H9 (cell line): ENCODE measurements around the gene FOXO1. TPM values are rescaled to one million over a fixed set of nuclear protein-coding genes. Genes with fewer than 3 reads are reported as not detected.
A peak's percentile ranks its signal among the peaks of the same experiment; 100 is the strongest.

Source experiments
- DNase-seq: peaks from one replicate; pipeline ENCODE4 v3.0.0-alpha.2; 2017
- H2AFZ ChIP-seq: one replicate; pipeline ENCODE4 v1.6.1; 2013; ENCODE audit warnings: mild to moderate bottlenecking, low read length, control low read depth, moderate library complexity
- H2AK5ac ChIP-seq: 2 replicates; pipeline ENCODE4 v1.6.1; 2013; ENCODE audit warnings: low read length, control low read depth, mixed read lengths; ENCODE audit not compliant: insufficient read length
- H2BK120ac ChIP-seq: one replicate; pipeline ENCODE4 v1.6.1; 2013; ENCODE audit warnings: low read depth, mild to moderate bottlenecking, low read length, control low read depth, inconsistent platforms; ENCODE audit not compliant: poor library complexity, severe bottlenecking
- H2BK12ac ChIP-seq: 2 replicates; pipeline ENCODE4 v1.6.1; 2013; ENCODE audit warnings: low read length, control low read depth, mixed read lengths, low read depth; ENCODE audit not compliant: insufficient read length
- H2BK15ac ChIP-seq: 2 replicates; pipeline ENCODE4 v1.6.1; 2013; ENCODE audit warnings: low read depth, low read length, control low read depth
- H2BK20ac ChIP-seq: one replicate; pipeline ENCODE4 v1.6.1; 2013; ENCODE audit warnings: low read depth, mild to moderate bottlenecking, low read length, control low read depth, inconsistent platforms; ENCODE audit not compliant: poor library complexity, severe bottlenecking
- H2BK5ac ChIP-seq: 2 replicates; pipeline ENCODE4 v1.6.1; 2013; ENCODE audit warnings: low read length, control low read depth, mixed read lengths; ENCODE audit not compliant: insufficient read length
- H3K14ac ChIP-seq: 2 replicates; pipeline ENCODE4 v1.6.1; 2013; ENCODE audit warnings: low read length, control low read depth; ENCODE audit not compliant: insufficient read depth
- H3K18ac ChIP-seq: 2 replicates; pipeline ENCODE4 v1.6.1; 2013; ENCODE audit warnings: low read depth, mild to moderate bottlenecking, mixed read lengths, low read length, control low read depth; ENCODE audit not compliant: insufficient read length
- H3K23ac ChIP-seq: 2 replicates; pipeline ENCODE4 v1.6.1; 2013; ENCODE audit warnings: low read length, control low read depth, mixed read lengths, low read depth; ENCODE audit not compliant: insufficient read length
- H3K23me2 ChIP-seq: 2 replicates; pipeline ENCODE4 v1.6.1; 2013; ENCODE audit warnings: low read depth, mild to moderate bottlenecking, mixed read lengths, low read length, control low read depth; ENCODE audit not compliant: insufficient read length, poor library complexity, severe bottlenecking
- H3K27ac ChIP-seq: 2 replicates; pipeline ENCODE4 v1.5.1; 2013; ENCODE audit warnings: low read length, control low read depth, mixed read lengths, low read depth; ENCODE audit not compliant: insufficient read length
- H3K27me3 ChIP-seq: 2 replicates; pipeline ENCODE4 v1.6.1; 2013; ENCODE audit warnings: low read length, control low read depth, inconsistent platforms; ENCODE audit not compliant: insufficient read depth
- H3K4ac ChIP-seq: 2 replicates; pipeline ENCODE4 v1.6.1; 2013; ENCODE audit warnings: low read depth, mild to moderate bottlenecking, control low read depth, inconsistent platforms, low read length, moderate library complexity
- H3K4me1 ChIP-seq: 2 replicates; pipeline ENCODE4 v1.6.1; 2013; ENCODE audit warnings: low read length, control low read depth, inconsistent platforms; ENCODE audit not compliant: insufficient read depth
- H3K4me2 ChIP-seq: 2 replicates; pipeline ENCODE4 v1.6.1; 2013; ENCODE audit warnings: low read length, control low read depth, mixed read lengths; ENCODE audit not compliant: insufficient read length, insufficient read depth
- H3K56ac ChIP-seq: 2 replicates; pipeline ENCODE4 v1.6.1; 2013; ENCODE audit warnings: low read depth, mild to moderate bottlenecking, mixed read lengths, low read length, control low read depth; ENCODE audit not compliant: insufficient read length
- H3K79me1 ChIP-seq: 2 replicates; pipeline ENCODE4 v1.6.1; 2013; ENCODE audit warnings: low read depth, mild to moderate bottlenecking, moderate library complexity, low read length, control low read depth, inconsistent platforms; ENCODE audit not compliant: insufficient read depth, poor library complexity, severe bottlenecking
- H3K79me2 ChIP-seq: 2 replicates; pipeline ENCODE4 v1.6.1; 2013; ENCODE audit warnings: low read length, control low read depth, inconsistent platforms; ENCODE audit not compliant: insufficient read depth
- H3K9ac ChIP-seq: 2 replicates; pipeline ENCODE4 v1.6.1; 2013; ENCODE audit warnings: low read length, control low read depth, mixed read lengths; ENCODE audit not compliant: insufficient read length; ENCODE audit errors: extremely low read depth
- H3K9me3 ChIP-seq: one replicate; pipeline ENCODE4 v1.6.1; 2013; ENCODE audit warnings: low read depth, low read length, inconsistent platforms; ENCODE audit not compliant: control insufficient read depth
- H3T11ph ChIP-seq: one replicate; pipeline ENCODE4 v1.6.1; 2013; ENCODE audit warnings: mild to moderate bottlenecking, low read length, control low read depth, inconsistent platforms
- H4K20me1 ChIP-seq: one replicate; pipeline ENCODE4 v1.6.1; 2013; ENCODE audit not compliant: control insufficient read depth, insufficient read length, insufficient read depth
- H4K5ac ChIP-seq: 2 replicates; pipeline ENCODE4 v1.6.1; 2013; ENCODE audit warnings: low read depth, mild to moderate bottlenecking, mixed read lengths, low read length, control low read depth; ENCODE audit not compliant: insufficient read length
- H4K8ac ChIP-seq: replicated peaks from 2 replicates; pipeline ENCODE4 v1.6.1; 2013; ENCODE audit warnings: low read length, control low read depth, mixed read lengths, low read depth; ENCODE audit not compliant: insufficient read length
- H4K91ac ChIP-seq: 2 replicates; pipeline ENCODE4 v1.6.1; 2013; ENCODE audit warnings: low read depth, mild to moderate bottlenecking, moderate library complexity, mixed read lengths, low read length, control low read depth; ENCODE audit not compliant: insufficient read length
- H3K27ac Mint-ChIP-seq, 3 experiments: 2 replicates in 2 of 3; 3 replicates in 1 of 3; pipeline ENCODE4 v1.8.0; 2020 to 2021; ENCODE audit warnings: mixed read lengths in 3 of 3, mild to moderate bottlenecking in 1 of 3, moderate library complexity in 1 of 3
- H3K27me3 Mint-ChIP-seq: 2 replicates; pipeline ENCODE4 v1.8.0; 2021; ENCODE audit warnings: low read depth, mild to moderate bottlenecking, moderate library complexity, mixed read lengths
- H3K36me3 Mint-ChIP-seq, 3 experiments: 2 replicates in 2 of 3; 3 replicates in 1 of 3; pipeline ENCODE4 v1.8.0; 2020 to 2021; ENCODE audit warnings: low read depth in 3 of 3, mixed read lengths in 3 of 3; ENCODE audit not compliant: insufficient read depth in 1 of 3
- H3K4me1 Mint-ChIP-seq, 2 experiments: 2 replicates each; pipeline ENCODE4 v1.8.0; 2020; ENCODE audit warnings: mixed read lengths in 2 of 2
- H3K4me3 Mint-ChIP-seq, 2 experiments: 2 replicates in 1 of 2; 3 replicates in 1 of 2; pipeline ENCODE4 v1.8.0; 2020 to 2021; ENCODE audit warnings: mild to moderate bottlenecking in 2 of 2, mixed read lengths in 2 of 2, moderate library complexity in 1 of 2
- H3K9me3 Mint-ChIP-seq, 2 experiments: 2 replicates in 1 of 2; 3 replicates in 1 of 2; pipeline ENCODE4 v1.8.0; 2020; ENCODE audit warnings: mild to moderate bottlenecking in 2 of 2, mixed read lengths in 2 of 2, moderate library complexity in 1 of 2
- CTCF ChIP-seq: fragments of 200-600 bp; sonication (generic); conservative IDR thresholded peaks from 3 replicates; pipeline ENCODE4 v1.8.0; 2021; ENCODE audit warnings: antibody characterized with exemption, mild to moderate bottlenecking
- WGBS: extraction: QIAGEN DNeasy Blood & Tissue Kit; methylation state at CpG from one replicate; pipeline ENCODE4 v1.1.7; 2013; ENCODE audit warnings: missing lambda C conversion rate, low lambda C conversion rate, mixed read lengths; ENCODE audit not compliant: insufficient read length; ENCODE audit errors: extremely low coverage; 5-methylcytosine and 5-hydroxymethylcytosine counted together
- total RNA-seq: library from RNA; stranded (reverse); gene quantifications from 2 replicates; pipeline ENCODE4 v1.2.1, GENCODE V29; 2021

Gene FOXO1
- total RNA-seq, 1 experiment from 2014 or later, result 44.6 TPM

DNA sequence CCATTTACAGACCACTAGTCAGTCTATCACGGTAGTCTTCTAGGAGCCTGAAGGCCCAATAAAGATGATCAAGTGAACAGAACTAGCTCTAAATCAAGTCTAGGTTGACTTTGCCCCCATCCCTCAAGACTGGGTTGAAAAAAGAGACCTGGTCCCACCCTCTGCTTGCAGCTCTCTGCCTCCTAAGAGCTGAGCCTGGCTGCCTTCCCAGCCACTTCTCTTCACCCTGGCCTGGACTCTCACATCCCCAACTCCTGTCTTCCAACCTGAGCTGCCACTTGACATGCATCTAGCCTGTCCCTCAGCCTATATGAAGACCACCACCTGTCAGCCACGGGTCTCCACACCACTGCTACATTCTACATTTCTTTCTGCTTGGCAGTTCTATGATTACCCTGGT, 99.6 kb downstream of the FOXO1 start:
- no peak overlapping the region for H3K4ac ChIP-seq
- no CpG with 5 or more reads among the region's 2 CpGs for WGBS
- no peak overlapping the region for H3K27ac ChIP-seq
- Mint-ChIP-seq H3K4me3 (no peak overlapping the region), H3K9me3 (no peaks in the 10 kb centered on the region), H3K27me3 (no peaks in the 10 kb centered on the region), H3K36me3 (no peaks in the 10 kb centered on the region; a peak in 2 of 7 replicates), H3K4me1 (peaks cover 63 to 66% of the 10 kb centered on the region in 2 experiments), H3K27ac (peak overlapping the region in 2 of 3 experiments; percentile 81 to 88; a peak in 3 of 7 replicates)
- no peak for TF ChIP-seq CTCF
- no peaks in the 10 kb centered on the region for H4K20me1 ChIP-seq
- H2BK20ac ChIP-seq, result no peak overlapping the region
- H2AFZ ChIP-seq, result no peak overlapping the region
- H2AK5ac ChIP-seq, result no peak overlapping the region
- H2BK5ac ChIP-seq, result no peak overlapping the region
- no peak overlapping the region for H3K18ac ChIP-seq
- H3K23ac ChIP-seq, result no peak overlapping the region
- H4K8ac ChIP-seq, result no peak overlapping the region
- H3K14ac ChIP-seq, result no peak overlapping the region
- H3K9me3 ChIP-seq, result no peaks in the 10 kb centered on the region
- no peak overlapping the region for H3K4me2 ChIP-seq
- peaks cover 11% of the 10 kb centered on the region for H3K4me1 ChIP-seq
- H4K91ac ChIP-seq, result no peak overlapping the region
- no peaks in the 10 kb centered on the region for H3K23me2 ChIP-seq
- H4K5ac ChIP-seq, result no peak overlapping the region
- H3K27me3 ChIP-seq, result no peaks in the 10 kb centered on the region
- peaks cover 51% of the 10 kb centered on the region; the same call in 1 of the 2 replicates for H3K79me2 ChIP-seq
- no peak overlapping the region for H3T11ph ChIP-seq
- H2BK120ac ChIP-seq, result no peak overlapping the region
- H2BK15ac ChIP-seq, result no peak overlapping the region
- peaks cover 9% of the 10 kb centered on the region for H3K79me1 ChIP-seq
- H2BK12ac ChIP-seq, result no peak overlapping the region
- no peak overlapping the region for H3K9ac ChIP-seq
- no peak overlapping the region for H3K56ac ChIP-seq
- DNase-seq, result no peak
